GM04503 (cell line): ENCODE data around the gene TLX2.

Experiments
- DNase-seq: peaks from one replicate; pipeline ENCODE4 v3.0.0-alpha.2; 2012; ENCODE audit warnings: low read depth

The TLX2 gene

DNA sequence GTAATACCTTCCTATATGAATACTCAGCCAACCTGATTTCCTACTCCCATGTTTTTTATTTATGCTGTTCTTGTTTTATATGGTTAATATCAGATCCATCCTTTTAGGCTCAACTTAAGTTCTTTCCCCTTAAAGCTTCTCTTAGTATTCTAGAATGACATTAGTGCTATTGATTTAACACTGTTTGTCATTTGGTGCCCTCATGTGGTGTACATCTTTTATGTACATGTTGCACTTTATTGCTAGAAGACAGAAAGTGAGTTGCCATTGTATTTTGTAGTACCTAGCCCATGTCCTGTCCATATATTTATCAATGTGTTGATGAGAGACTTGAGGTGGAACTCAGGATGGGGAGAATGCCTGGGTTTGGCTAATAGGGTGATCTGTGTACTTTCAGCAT lies 18.0 kb downstream of the TLX2 start:
- no peak for DNase-seq

DNA sequence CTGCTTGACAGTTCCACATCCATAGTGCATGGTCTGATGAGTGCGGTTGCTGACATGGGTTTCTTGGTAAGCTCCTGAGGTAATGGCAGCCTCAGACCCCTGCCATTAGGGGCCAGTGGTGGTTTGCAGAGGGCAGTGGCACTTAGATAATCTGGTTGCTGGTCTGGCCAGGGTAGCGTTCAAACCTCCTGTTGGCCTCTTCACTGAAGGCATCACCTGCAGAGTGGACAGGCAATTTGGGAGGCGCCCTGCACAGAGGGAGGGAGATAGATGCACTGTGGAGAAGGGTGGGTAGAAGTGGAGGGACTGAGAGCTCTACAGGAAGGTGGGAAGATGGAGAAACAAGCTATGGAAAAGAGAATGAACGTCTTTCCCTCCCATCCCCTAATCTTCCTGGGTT lies 19.2 kb downstream of the TLX2 start:
- no peak for DNase-seq

DNA sequence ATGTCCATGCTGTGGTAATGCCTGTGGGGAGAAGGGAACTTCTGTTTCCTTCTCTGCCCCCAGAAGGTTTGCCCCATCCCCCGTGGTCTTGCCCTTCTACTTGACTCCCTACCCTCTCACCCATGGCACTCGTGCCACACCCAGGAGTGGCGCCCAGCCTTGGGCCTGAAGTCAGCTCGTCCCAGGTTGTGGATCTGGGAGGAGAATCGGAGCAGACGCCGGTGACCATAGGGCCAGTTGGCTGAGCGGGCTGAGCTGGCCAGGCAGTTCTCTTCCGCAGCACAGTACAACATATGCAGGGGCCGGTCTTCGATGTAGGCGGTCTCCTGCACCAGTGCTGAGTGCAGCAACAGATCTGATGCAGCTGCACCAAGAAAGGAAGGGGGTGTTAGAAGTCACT lies 20.2 kb downstream of the TLX2 start:
- DNase-seq: no peak

DNA sequence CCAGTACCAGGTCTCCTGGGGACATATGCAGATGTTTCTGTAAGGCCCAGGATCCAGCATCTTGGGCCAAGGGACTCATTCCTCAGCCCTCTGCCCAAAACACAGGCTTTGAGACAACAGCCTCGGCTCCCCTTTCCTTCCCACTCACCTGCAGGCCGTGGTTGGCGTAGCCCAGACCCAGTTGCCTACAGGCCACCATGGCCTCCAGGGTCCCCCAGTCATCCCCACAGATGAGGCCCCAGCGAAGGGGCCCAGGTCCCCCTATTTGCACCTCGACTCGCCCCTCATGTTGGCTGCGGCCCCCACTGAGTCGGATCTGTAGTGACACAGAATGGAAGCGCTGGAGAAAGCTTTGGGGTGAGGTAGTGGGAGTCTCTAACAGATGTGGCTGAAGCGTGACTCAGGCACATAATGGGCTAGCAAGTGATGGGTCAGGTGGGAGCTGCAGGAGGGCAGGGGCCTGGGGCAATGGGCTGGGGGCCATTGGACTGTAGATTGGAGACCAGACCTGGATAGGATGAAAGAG lies 21.3 kb downstream of the TLX2 start:
- DNase-seq: no peak

DNA sequence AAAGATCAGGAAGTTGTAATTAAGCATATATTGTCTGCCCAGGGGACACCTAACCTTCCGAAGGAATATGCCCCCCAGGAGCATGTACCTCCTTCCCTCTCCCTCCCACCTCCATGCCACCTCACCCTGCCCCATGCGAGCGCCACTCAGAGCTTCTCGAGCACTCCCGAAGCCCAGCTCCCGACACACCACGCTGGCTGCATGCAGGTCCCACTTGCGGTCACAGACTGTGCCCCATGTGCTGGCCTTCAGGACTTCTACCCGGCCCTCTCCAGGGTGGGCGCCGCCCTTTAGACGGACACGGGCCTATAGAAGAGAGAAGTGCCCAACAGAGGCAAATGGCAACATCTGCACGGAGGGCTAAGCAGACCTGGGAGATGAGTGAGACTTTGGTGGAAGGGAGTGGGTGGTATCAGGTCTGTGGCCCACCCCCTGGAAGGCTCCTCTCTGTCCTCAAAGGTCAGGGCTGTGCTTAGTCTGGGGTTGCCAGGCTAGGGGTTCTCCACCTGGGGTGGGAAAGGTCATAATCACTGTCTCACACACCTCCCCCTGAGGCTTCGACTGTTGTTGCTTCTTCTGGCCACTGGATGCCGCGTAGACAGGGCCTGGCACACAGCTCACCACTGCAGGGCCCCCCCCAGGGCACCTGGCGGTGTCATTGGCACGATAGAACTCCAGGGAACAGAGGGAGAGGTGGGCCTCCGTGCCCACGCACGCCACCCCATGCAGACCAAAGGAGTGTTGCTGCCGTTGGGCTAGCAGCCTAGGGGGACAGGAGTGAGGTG lies 22.1 kb downstream of the TLX2 start:
- DNase-seq: no peak

DNA sequence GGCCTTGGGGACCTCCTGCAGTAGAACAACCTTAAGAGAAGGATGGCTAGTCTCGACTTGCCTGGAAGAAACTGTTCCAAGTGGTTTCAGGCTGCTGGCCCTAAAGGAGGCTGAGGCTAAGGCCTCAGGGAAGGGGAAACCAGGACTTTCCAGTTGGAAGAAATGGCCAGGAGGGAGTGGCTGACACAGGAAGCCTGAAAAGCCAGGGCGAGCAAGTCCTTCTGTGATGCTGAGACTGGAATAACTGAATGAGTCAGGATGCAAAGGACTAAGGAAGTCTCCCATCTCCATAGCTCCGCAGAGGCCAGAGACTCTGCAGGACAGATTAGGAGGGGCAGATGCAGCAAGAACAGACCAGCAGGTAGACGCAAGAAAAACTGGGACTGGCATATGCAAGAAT lies 22.9 kb downstream of the TLX2 start:
- no peak for DNase-seq

DNA sequence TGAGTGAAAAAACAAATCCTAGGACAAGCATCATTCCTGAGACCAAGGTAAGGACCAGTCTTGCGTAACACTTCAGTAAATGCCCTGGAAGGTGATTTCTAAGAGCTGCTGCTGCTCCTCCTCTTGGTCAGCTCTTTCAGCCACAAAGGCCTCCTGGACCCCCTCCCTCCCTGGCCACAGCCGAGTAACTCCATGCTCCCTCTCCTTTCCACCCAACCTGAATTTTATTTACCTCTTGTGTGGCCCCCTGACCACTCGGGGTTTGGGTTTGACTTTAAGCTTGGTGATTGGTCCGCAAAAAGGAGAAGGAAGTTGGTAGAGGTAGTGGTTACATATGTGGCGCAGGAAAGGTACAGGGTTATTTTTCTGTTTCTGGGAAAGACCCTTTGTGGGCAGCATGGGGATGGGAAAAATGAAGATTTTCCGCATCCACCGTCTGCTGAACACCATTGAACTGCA lies 24.7 kb downstream of the TLX2 start:
- DNase-seq: no peak

DNA sequence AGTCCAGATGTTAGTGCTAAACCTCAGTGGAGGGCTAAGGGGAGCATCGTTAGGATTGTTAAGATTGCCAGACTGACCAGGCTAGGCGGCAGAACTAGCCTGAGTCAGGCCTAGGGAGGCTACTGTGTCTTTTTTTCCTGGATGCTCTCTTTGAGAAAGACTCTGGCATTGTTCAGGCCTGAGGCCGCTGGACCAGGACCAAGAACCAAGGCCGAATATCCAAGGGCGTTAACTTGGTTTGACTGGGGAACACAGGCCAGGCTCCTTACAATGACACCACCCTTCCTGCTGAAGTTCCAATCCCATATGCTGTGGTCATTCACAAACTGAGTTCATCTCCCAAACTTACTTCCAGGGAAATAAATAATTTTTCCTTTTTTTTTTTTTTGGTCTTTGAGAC lies 26.0 kb downstream of the TLX2 start:
- DNase-seq: no peak

DNA sequence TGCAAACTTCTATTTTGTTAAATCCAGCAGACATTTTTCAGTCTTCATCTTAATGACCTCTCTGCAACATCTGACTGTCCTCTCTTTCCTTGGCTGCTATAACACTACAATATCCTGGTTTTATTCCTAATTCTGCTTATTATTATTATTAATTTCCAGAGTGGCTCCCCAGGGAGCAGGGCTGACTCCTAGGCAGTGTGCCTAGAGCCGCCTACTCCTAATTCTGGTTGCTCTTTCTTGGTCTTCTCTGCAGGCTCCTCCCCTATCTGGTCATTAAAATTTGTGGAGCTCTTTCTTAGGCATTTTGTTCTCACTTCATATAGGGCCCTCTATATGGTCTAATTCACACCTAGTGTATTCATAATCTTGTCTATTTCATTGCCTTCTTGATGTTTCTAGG lies 28.7 kb downstream of the TLX2 start:
- no peak for DNase-seq

DNA sequence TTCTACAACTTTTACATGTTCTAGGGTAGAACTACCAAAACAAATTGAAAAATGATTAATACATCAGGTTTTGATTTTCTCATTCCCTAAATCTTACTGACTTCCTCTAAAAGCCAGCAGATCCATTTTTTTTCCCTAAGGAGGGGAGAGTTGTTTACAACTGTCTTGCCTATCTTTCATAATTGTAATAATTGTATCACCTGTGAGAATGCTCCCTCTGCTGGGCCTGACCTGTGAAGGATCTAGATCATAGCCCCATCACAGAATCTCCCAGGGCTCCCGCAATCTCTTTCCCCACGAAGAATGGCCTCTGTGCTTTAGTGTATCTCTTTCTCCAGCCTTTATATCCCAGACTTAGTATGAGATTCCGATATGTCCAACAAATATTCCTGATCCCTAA lies 30.4 kb downstream of the TLX2 start:
- no peak for DNase-seq

DNA sequence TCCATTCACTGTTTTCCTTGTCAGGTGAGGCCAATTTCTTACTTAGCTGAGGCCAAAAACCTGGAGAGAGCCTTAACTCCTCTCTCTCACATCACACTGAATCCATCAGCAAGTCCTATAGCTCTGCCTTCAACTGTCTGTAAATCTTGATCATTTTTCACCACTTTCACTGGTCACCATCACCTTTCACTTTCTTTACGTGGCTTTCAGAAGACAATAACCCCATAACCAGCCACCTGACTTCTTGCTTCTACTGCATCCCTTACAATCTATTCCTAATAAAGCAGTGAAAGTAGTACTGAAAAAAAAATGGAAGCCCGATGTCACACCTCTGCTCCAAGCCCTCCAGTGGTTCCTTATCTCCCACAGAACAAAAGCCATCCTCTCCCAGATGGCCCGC lies 31.8 kb downstream of the TLX2 start:
- DNase-seq: no peak

DNA sequence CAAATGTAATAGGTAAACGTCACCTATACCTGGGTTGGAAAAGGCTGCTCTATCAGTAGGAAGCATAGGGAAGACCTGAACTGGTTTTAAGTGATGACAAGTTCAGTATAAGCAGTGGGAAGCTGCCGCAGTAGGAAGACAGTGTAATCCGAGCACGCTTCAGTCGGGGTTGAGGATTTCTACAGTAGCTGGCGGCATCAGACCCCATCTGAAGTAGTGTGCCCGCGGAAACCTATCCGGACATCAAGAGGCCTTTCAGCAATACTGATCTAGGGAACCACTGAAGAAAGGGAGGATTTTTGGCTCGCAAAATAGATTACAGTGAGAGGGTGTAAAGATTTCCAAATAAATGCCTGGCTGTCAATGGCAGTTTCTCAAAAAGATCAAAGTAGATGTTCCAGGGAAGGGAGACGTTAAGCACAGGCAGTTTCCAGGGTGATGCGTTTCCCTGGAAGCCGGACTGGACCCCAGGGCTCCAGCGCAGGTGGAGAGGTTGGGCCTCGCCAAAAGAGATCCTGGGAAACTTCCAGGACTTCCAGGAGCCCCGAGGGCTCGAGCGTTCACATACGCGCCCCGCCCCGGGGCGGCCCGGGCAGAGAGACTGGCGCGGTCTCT lies 34.1 kb downstream of the TLX2 start:
- DNase-seq: no peak

DNA sequence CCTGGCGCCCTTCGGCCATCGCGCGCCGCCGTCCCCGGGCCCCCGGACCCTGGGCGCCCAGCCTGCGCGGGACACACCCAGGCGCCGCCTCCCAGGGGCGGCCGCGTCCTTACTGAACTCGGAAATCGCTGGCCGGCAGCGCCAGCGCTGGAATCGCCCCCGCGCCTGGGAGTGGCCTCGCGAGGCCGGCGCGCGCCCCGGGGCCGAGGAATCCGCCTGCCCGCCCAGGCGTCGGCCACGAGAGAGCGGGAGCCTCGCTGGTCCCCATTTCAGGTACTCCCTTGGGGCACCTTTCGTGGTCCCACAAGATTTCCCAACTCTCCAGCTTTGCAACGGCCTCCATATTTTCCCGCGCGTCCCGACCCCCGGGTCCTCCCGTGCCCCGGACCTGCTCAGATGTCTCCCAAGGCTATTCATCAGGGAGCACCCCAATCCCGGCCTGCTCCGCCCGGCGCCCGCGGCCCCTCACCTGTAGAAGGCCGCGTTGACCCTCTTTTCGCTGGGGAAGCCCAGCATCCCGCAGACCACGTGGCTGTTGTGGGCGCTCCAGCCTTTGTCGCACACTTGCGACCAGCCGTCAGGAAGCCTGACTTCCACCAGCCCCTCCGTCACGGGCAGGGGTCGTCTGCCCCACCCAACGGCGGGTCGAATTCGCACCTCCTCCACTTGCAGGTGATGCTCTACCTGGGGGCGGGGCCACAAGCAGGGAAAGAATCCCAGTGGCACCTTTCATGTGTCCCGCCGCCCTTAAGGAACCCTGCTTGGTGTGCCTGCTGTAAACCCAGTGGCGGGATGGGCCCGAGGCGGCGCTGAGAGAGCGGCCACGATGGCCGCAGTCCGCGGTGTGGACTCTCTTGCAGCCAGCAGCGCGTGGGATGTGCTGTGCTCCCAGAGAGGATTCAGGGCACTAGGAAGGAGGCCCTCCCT lies 34.9 kb downstream of the TLX2 start:
- DNase-seq: no peak

DNA sequence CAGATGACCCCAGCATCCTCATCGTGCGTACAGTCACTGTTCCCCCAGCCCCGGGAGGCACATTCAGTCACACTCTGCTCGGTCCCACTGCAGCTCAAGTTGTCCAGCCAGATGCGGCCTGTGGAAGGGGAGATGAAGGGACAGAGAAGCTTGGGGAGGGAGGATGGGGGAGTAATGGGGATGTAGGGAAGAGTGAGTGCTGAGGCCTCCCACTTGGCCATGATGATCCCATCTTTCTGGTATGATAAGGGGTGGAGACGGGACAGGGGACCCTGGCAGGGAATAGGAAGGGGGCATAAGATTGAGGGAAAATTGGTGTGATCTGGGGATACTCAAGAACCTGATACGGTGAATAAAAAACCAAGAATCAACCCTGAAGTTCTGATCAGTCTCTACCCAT lies 36.0 kb downstream of the TLX2 start:
- DNase-seq: no peak

DNA sequence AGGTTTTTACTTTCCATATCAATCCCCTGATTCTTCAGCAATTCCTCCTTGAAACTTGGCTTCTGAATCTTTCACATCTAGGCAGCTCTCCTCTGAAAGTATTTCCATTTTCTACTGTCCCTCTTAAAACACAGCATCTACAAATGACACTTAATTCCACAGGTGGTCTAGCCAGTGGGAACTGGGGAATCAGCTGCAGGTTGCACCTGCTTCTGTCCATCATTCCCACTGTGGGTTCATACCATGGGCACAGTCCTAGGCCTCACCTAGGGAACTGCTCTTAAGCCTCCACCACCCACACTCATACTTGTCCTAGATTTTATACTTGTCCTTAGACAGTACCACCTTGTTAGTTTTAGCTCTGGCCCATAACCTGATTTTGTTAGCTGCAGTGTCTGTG lies 37.3 kb downstream of the TLX2 start:
- no peak for DNase-seq

DNA sequence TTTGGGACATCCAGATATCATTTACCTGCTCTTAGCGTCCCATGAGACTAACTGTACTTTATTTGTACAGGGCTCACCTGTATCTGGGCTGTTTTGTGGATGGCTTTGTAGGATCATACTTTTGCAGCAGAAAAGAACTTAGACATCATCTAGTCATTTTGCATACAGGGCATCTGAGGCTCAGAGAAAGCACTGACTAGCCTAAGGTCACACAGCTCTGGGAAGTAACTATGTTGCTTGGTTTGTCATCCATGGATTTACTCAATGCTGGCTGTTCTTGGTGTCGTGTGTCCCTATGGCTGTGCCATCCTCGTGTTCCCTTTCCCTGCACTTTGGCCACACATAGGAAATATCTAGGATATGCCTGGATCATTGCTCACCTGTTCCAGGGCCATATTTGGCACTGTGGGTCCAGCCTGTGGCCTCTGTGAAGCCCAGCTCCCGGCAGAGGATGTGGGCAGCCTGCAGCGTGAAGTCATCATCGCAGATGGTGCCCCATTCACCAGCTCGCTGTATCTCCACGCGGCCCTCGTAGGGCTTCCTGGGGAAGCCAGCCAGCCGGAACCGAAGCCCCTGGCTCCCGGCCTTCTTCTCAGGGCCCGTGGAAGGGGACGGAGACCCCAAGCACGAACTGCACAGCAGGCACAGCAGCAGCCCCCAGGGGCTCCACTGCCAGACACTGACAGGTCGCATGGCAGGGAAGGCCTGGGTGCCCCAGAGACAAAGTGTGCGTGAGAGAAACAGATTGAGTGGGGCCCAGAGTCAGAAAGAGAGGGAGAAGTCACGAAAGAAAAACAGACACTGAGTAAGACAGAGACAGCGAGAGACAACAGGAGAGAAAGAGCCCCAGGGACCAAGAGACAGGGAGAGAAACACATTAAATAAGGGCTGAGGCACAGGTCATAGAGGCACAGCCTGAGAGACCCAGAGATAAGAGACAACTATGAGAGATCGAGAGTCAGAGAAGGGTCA lies 38.0 kb downstream of the TLX2 start:
- no peak for DNase-seq

DNA sequence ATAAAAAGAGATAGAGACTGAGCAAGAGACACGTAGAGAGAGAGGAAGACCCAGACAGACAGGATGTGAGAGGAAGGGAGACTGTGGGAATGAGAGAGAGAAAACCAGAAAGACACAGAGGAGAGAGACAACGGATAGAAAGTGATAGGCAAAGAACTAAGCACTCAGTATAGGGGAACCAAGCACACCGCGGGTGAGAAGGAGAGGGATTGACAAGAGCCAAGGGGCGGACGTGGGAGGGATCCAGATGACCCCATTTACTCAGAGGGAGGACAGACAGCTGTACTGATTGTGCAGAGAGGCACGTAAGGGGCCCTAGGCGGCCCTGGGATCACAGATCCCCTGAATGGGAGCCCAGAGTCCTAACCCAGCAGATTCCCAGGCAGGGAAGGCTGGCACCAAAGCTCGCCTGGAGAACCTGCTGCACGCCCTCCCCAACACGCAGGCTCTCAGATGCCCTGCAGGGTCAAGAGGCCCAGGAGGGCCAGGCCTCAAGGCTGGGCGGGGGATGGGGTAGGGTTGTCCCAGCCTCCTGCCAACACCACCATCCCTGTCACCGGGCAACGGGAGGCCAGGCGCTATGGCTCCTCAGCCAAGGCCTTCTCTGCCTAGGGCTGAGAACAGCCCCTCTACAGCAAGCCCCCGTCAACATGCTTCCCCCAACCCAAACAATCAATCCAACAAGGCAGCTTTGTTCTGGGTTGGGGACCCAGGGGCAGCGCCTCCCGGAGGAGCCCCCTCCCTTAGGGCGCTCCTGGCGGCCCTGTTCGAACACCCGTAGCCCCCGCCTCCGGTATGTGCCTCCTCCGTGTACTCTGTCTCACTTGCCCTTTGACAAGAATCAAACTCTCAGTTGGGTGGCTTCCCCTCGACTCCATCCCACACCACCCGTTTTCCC lies 38.9 kb downstream of the TLX2 start:
- DNase-seq: no peak

DNA sequence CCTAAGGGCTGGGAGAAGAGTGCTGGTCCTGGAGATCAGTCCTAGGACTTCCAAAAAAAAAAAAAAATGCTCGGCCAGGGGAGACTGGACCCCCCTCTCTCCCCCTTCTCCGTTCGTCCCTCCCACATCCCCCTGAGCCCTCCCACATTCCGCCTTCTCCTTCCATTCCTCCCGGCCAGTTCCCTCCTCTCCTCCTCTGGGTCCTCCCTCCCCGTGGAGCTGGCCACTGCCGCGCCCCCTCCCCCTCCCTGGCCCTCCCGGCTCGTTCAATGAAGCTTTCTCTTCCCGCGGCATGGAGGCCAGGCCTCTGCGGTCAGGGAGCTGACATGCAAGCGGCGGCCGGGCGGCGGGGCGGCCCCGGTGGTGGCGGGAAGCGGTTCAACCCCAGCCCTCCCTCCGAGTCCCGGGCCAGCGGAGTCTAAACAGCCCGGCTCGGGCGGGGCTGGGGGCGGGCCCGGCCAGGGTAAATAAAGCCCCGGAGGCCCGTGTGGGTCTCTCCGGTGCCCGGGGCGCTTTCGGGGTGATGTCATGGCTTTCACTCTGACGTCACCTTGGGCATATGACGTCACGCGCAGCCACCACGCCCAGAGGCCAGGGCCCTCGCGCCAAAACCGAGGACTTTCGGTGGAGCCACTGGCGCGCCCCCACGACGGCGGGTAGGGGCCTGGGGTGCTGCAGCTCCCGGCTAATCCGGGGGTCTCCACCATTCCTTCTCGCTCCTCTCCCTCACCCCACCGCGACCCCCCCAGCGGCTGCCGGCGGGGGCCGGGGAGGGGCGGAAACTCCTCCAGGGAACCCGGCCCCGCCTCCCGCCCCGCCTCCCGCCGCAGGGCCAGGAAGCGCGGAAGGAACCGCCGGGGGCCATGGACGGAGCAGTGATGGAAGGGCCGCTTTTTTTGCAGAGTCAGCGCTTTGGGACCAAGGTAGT lies 39.9 kb downstream of the TLX2 start, which contains the start of the genes DOK1 and LOXL3:
Gene DOK1, plus strand, starts transcription at position 829 of the 928 bp plus-strand sequence. Its CDS starts 35 bp downstream, at position 864.
Gene LOXL3, minus strand, starts transcription at position 51 of the 928 bp plus-strand sequence. CDS start 1,308 bp downstream, outside the sequence.
- DNase-seq: no peak
